WERI-Rb-1 (cell line): Measurements from ENCODE around the gene TSKS.
A peak's percentile ranks its signal among the peaks of the same experiment; 100 is the strongest.

ENCODE experiments used
- DNase-seq: peaks from one replicate; pipeline ENCODE4 v3.0.0-alpha.2; 2020
- H3K27ac ChIP-seq: fragments of 250-450 bp; sonication (Bioruptor Pico); 2 replicates; pipeline ENCODE4 v1.5.1; 2020; ENCODE audit warnings: mild to moderate bottlenecking, moderate library complexity
- H3K27me3 ChIP-seq: fragments of 250-450 bp; sonication (Bioruptor Pico); 2 replicates; pipeline ENCODE4 v1.5.1; 2021; ENCODE audit warnings: mild to moderate bottlenecking, low read depth, moderate library complexity; ENCODE audit not compliant: insufficient read depth, severe bottlenecking
- H3K36me3 ChIP-seq: fragments of 250-450 bp; sonication (Bioruptor Pico); 2 replicates; pipeline ENCODE4 v1.5.1; 2020; ENCODE audit warnings: mild to moderate bottlenecking, moderate library complexity
- H3K4me3 ChIP-seq: 2 replicates; pipeline ENCODE4 v1.5.1; 2011; ENCODE audit warnings: low read depth, mild to moderate bottlenecking, control low read depth, low read length
- H3K9me3 ChIP-seq: fragments of 250-450 bp; sonication (Bioruptor Pico); 2 replicates; pipeline ENCODE4 v1.5.1; 2021; ENCODE audit warnings: mild to moderate bottlenecking, moderate library complexity; ENCODE audit not compliant: severe bottlenecking
- CTCF ChIP-seq: IDR thresholded peaks from 2 replicates; pipeline ENCODE4 v1.5.1; 2011; ENCODE audit warnings: low read depth, mild to moderate bottlenecking, control low read depth, inconsistent platforms, low read length

TSKS gene

GRCh38 chr19:49718511-49718910 lies 44.6 kb downstream of the TSKS start:
- TF ChIP-seq CTCF, result no peak
- Histone ChIP-seq H3K9me3 (peaks cover 3% of the 10 kb centered on the region), H3K27ac (no peak overlapping the region), H3K36me3 (peaks cover 4% of the 10 kb centered on the region), H3K4me3 (no peak overlapping the region), H3K27me3 (no peaks in the 10 kb centered on the region)
- DNase-seq, result no peak

- DNase-seq, result no peak
- peaks cover 11% of the 10 kb centered on the region for H3K36me3 ChIP-seq
- H3K27me3 ChIP-seq, result no peaks in the 10 kb centered on the region
- no peak overlapping the region for H3K4me3 ChIP-seq
- TF ChIP-seq CTCF, result no peak
- H3K27ac ChIP-seq, result no peak overlapping the region
- H3K9me3 ChIP-seq, result peaks cover 3% of the 10 kb centered on the region
These were observed 47.0 kb downstream of the TSKS start for GRCh38 chr19:49716154-49716553.

DNA sequence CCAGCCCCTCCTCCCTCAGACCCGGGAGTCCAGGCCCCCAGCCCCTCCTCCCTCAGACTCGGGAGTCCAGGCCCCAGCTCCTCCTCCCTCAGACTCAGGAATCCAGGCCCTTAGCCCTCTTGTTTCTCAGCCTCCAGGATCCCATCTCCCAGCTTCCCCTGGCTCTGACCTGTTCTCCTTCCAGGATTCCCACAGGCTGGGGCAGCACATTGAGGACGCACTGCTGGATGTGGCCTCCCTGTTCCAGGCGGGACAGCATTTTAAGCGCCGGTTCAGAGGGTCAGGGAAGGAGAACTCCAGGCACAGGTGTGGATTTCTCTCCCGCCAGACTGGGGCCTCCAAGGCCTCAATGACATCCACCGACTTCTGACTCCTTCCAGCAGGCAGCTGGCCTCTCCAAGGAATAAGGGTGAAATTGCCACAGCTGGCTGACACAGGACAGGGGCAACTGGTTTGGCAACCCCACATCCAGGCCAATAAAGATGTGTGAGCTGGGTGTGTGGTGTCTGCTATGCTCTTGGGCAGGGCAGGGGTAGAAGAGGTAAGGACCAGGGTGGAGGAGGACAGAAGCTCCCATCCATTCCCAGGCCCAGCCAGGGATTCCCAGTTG lies 49.8 kb downstream of the TSKS start:
- TF ChIP-seq CTCF, result no peak
- no peak overlapping the region for H3K4me3 ChIP-seq
- peaks cover 3% of the 10 kb centered on the region for H3K9me3 ChIP-seq
- no peak overlapping the region for H3K27ac ChIP-seq
- peaks cover 21% of the 10 kb centered on the region for H3K36me3 ChIP-seq
- H3K27me3 ChIP-seq, result no peaks in the 10 kb centered on the region
- DNase-seq, result no peak

GRCh38 chr19:49712397-49712859 lies 50.7 kb downstream of the TSKS start:
- no peaks in the 10 kb centered on the region for H3K27me3 ChIP-seq
- peak; percentile 55 for DNase-seq
- H3K4me3 ChIP-seq, result no peak overlapping the region
- no peak for TF ChIP-seq CTCF
- no peak overlapping the region for H3K27ac ChIP-seq
- peaks cover 3% of the 10 kb centered on the region for H3K9me3 ChIP-seq
- H3K36me3 ChIP-seq, result peaks cover 21% of the 10 kb centered on the region

GRCh38 chr19:49710372-49710951 lies 52.6 kb downstream of the TSKS start:
- Histone ChIP-seq H3K4me3 (no peak overlapping the region), H3K9me3 (peaks cover 3% of the 10 kb centered on the region), H3K36me3 (peaks cover 35% of the 10 kb centered on the region), H3K27me3 (no peaks in the 10 kb centered on the region), H3K27ac (no peak overlapping the region)
- no peak for TF ChIP-seq CTCF
- DNase-seq, result no peak

DNA sequence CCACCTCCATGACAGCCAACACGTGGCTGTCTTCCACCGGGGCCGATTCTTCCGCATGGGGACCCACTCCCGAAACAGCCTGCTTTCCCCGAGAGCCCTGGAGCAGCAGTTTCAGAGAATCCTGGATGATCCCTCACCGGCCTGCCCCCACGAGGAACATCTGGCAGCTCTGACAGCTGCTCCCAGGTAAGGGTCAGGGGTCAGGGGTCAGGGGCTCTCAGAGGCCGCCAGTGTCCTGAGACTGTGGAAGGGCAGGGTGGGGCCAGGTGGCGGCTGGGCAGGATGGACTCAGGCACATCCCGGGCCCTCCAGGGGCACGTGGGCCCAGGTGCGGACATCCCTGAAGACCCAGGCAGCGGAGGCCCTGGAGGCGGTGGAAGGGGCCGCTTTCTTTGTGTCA lies 57.2 kb downstream of the TSKS start:
- no peak overlapping the region for H3K4me3 ChIP-seq
- no peak for TF ChIP-seq CTCF
- H3K36me3 ChIP-seq, result peaks cover 28% of the 10 kb centered on the region
- H3K27me3 ChIP-seq, result no peaks in the 10 kb centered on the region
- no peak for DNase-seq
- no peaks in the 10 kb centered on the region for H3K9me3 ChIP-seq
- H3K27ac ChIP-seq, result no peak overlapping the region
